PC-3 (cell line): ENCODE results near the gene EXOSC2.

Experiments
- EZH2 ChIP-seq: fragments of 300-600 bp; sonication (generic); IDR thresholded peaks from one replicate; pipeline ENCODE4 v1.6.1; 2017; ENCODE audit warnings: antibody characterized with exemption, mild to moderate bottlenecking, low read length; ENCODE audit not compliant: unreplicated experiment
- EZH2phosphoT487 ChIP-seq: fragments of 300-600 bp; sonication (generic); IDR thresholded peaks from 2 replicates; pipeline ENCODE4 v1.6.1; 2018; ENCODE audit warnings: mild to moderate bottlenecking, antibody characterized with exemption, low read length, borderline replicate concordance
- TF ChIP-seq, protein P1 (sequence below): fragments of 300-600 bp; sonication (generic); conservative IDR thresholded peaks from 2 replicates; pipeline ENCODE4 v1.5.1; 2017; ENCODE audit warnings: antibody characterized with exemption, low read depth, mild to moderate bottlenecking, low read length

DNA sequence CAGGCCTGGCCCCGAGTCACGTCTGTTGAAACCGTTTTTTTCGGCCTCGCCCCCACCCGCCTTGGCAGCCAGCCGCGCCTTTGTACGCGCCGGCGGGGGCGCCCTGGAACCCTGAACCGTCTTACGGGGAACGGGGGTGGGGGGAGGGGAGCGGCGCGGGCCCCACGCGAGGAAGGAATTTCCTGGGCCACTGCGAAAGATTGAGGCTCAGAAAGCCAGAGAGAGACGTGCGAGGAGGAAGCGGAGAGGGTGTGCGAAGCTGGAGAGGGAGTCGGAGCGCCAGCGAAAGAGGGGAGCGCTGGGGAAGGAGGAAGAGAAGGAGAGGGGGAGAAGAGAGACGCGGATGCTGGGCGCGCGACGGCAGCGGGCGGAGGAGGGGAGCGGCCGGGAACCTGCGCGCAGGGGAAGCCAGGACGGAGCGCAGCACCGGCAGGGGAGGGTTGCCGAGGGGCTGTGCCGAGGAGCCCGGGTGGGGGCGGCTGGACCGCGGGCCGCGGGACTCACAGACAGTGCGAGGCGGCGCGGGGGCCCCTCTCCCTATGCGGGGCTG lies 33.8 kb upstream of the EXOSC2 start:
- TF ChIP-seq, protein P1, sequence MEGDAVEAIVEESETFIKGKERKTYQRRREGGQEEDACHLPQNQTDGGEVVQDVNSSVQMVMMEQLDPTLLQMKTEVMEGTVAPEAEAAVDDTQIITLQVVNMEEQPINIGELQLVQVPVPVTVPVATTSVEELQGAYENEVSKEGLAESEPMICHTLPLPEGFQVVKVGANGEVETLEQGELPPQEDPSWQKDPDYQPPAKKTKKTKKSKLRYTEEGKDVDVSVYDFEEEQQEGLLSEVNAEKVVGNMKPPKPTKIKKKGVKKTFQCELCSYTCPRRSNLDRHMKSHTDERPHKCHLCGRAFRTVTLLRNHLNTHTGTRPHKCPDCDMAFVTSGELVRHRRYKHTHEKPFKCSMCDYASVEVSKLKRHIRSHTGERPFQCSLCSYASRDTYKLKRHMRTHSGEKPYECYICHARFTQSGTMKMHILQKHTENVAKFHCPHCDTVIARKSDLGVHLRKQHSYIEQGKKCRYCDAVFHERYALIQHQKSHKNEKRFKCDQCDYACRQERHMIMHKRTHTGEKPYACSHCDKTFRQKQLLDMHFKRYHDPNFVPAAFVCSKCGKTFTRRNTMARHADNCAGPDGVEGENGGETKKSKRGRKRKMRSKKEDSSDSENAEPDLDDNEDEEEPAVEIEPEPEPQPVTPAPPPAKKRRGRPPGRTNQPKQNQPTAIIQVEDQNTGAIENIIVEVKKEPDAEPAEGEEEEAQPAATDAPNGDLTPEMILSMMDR = no peak
- no peak for TF ChIP-seq EZH2
- TF ChIP-seq EZH2phosphoT487 = no peak
